ENCODE measurements around the gene TOM1.

GRCh38 chr22:35349704-35350538, 50.2 kb downstream of the TOM1 start:
- TF ChIP-seq POLR2A (IDR thresholded peaks at IDR 0.05; ENCODE audit: low read length) (no peak), GATA1 (IDR thresholded peaks at IDR 0.05; ENCODE audit: low read depth, low read length) (no peak)
